ENCODE data around the gene TBC1D16. TPM values are rescaled to one million over a fixed set of nuclear protein-coding genes. Genes with fewer than 3 reads are reported as not detected.

TBC1D16 gene
- total and polyA plus RNA-seq, 2 donors (not counting 1 experiment from before 2014, with no cell fraction given): 0.82 to 2.7 TPM

- DNase-seq: no peak
Measured at GRCh38 chr17:80027043-80027435, 8.6 kb downstream of the TBC1D16 start.

More at GRCh38 chr17:80027043-80027435, 8.6 kb downstream of the TBC1D16 start:
- 95% methylated on average over 7 of the region's 8 CpGs for WGBS (ENCODE audit: insufficient coverage)
- CTCF ChIA-PET: interaction anchor here (0.8 to 1.1 kb wide), 2 partner anchors 19 to 790 kb away, joined by 4 to 6 read pairs; no protein-coding TSS in a partner anchor
- no peak overlapping the region for H3K4me2 ChIP-seq (replicated peaks; ENCODE audit: low read depth, low read length, poor library complexity, severe bottlenecking)
- no peaks in the 10 kb centered on the region for H3K9me3 ChIP-seq (ENCODE audit: control extremely low read depth in 1 of 3, control insufficient read depth in 2 of 3, insufficient read depth in 1 of 3, low read length in 2 of 3)
- no peak for ATAC-seq (ENCODE audit: low read depth)
- H3K27me3 Mint-ChIP-seq: no peaks in the 10 kb centered on the region
- H3K27ac Mint-ChIP-seq: no peak overlapping the region
- TF ChIP-seq CTCF (IDR thresholded peaks at IDR 0.05) (no peak), EZH2 (IDR thresholded peaks at IDR 0.05; ENCODE audit: borderline replicate concordance, insufficient read depth, low read depth, low read length, poor library complexity, severe bottlenecking) (no peak)
- peaks cover 0 to 2% (median 0%) of the 10 kb centered on the region in 4 experiments for H3K27me3 ChIP-seq (replicated peaks in 1 of 4; ENCODE audit: control extremely low read depth in 1 of 4, control insufficient read depth in 3 of 4, insufficient read depth in 4 of 4, low read length in 3 of 4)
- H3K4me3 ChIP-seq (ENCODE audit: control extremely low read depth in 1 of 5, extremely low read depth in 1 of 5, insufficient read depth in 1 of 5, low read depth in 2 of 5, low read length in 4 of 5): no peak overlapping the region
- no peaks in the 10 kb centered on the region for H3K36me3 ChIP-seq (replicated peaks in 1 of 2; ENCODE audit: control extremely low read depth in 1 of 2, control insufficient read depth in 1 of 2, extremely low read depth in 1 of 2, insufficient read depth in 2 of 2, low read length in 1 of 2)
- H3K27ac ChIP-seq (ENCODE audit: low read length in 2 of 2): no peak overlapping the region
- intact Hi-C loops (cut with micrococcal nuclease): no loop called here
- H2AFZ ChIP-seq (ENCODE audit: insufficient read depth, low read depth, low read length, poor library complexity, severe bottlenecking): no peak overlapping the region
- no peak overlapping the region for H3K9ac ChIP-seq (ENCODE audit: low read length)
- no peaks in the 10 kb centered on the region for H3K4me1 ChIP-seq (ENCODE audit: control insufficient read depth in 2 of 2, insufficient read depth in 2 of 2, low read length in 2 of 2)
- H4K20me1 ChIP-seq (ENCODE audit: control insufficient read depth, insufficient read depth, low read length, poor library complexity, severe bottlenecking): no peaks in the 10 kb centered on the region
- POLR2A ChIA-PET: interaction anchor here (0.6 kb wide), 1 partner anchor 238 kb away, joined by 7 read pairs; no protein-coding TSS in a partner anchor
- peaks cover 10% of the 10 kb centered on the region for H3K79me2 ChIP-seq (ENCODE audit: control insufficient read depth, insufficient read depth, low read length)
- no peaks in the 10 kb centered on the region for H3K9me3 Mint-ChIP-seq (ENCODE audit: insufficient read depth)
- no peaks in the 10 kb centered on the region for H3K4me1 Mint-ChIP-seq
- H3K4me3 Mint-ChIP-seq: no peak overlapping the region

Measured in B cell (primary cell).